CD14-positive monocyte (primary cell): ENCODE data around the gene TRAF1. TPM values are rescaled to one million over a fixed set of nuclear protein-coding genes. Genes with fewer than 3 reads are reported as not detected.

Experiments
- DNase-seq, 3 donors: peaks; one replicate each; pipeline ENCODE4 v3.0.0-alpha.2; 2011 to 2022
- H2AFZ ChIP-seq: 2 replicates; pipeline ENCODE4 v1.6.0; 2012; ENCODE audit warnings: mild to moderate bottlenecking, low read depth, low read length, inconsistent platforms; ENCODE audit not compliant: insufficient read depth, poor library complexity, severe bottlenecking
- H3K27ac ChIP-seq, 2 donors: 1 replicate in 1 of 2; 2 replicates in 1 of 2; pipeline ENCODE4 v1.5.1; 2012 to 2013; ENCODE audit warnings: low read length in 2 of 2, control low read depth in 1 of 2, inconsistent platforms in 1 of 2, low read depth in 1 of 2, mild to moderate bottlenecking in 1 of 2
- H3K27me3 ChIP-seq, 2 donors: one replicate each; pipeline versions ENCODE4 v1.6.0 to v1.6.1; 2011 to 2013; ENCODE audit warnings: low read length in 2 of 2; ENCODE audit not compliant: control insufficient read depth in 2 of 2, insufficient read depth in 2 of 2
- H3K36me3 ChIP-seq, 2 donors: replicated peaks in 1 of 2; 1 replicate in 1 of 2; 2 replicates in 1 of 2; pipeline versions ENCODE4 v1.5.1 to v1.6.1; 2012 to 2013; ENCODE audit warnings: low read length in 2 of 2, control low read depth in 1 of 2, inconsistent platforms in 1 of 2, mild to moderate bottlenecking in 1 of 2; ENCODE audit not compliant: insufficient read depth in 2 of 2, control insufficient read depth in 1 of 2
- H3K4me1 ChIP-seq, 2 donors: 1 replicate in 1 of 2; 2 replicates in 1 of 2; pipeline versions ENCODE4 v1.5.1 to v1.6.1; 2012 to 2013; ENCODE audit warnings: low read length in 2 of 2, control low read depth in 1 of 2, inconsistent platforms in 1 of 2, mild to moderate bottlenecking in 1 of 2, moderate library complexity in 1 of 2; ENCODE audit not compliant: insufficient read depth in 2 of 2, control insufficient read depth in 1 of 2
- H3K4me2 ChIP-seq: replicated peaks from 2 replicates; pipeline ENCODE3; 2012; ENCODE audit warnings: low read length, moderate library complexity, mild to moderate bottlenecking; ENCODE audit not compliant: poor library complexity, severe bottlenecking; ENCODE audit errors: extremely low read depth
- H3K4me3 ChIP-seq, 3 experiments: fragments of 200-600 bp in 1 of 3; sonication (generic) in 1 of 3; replicated peaks in 1 of 3; 1 replicate in 2 of 3; 2 replicates in 1 of 3; pipeline ENCODE4 v1.5.1; 2011 to 2013; ENCODE audit warnings: low read length in 3 of 3, mild to moderate bottlenecking in 3 of 3, control low read depth in 2 of 3, low read depth in 2 of 3, inconsistent platforms in 1 of 3, moderate library complexity in 1 of 3
- H3K79me2 ChIP-seq: 2 replicates; pipeline ENCODE4 v1.6.0; 2012; ENCODE audit warnings: mild to moderate bottlenecking, control low read depth, inconsistent platforms, low read length, moderate library complexity; ENCODE audit not compliant: insufficient read depth
- H3K9ac ChIP-seq: 2 replicates; pipeline ENCODE4 v1.6.0; 2017; ENCODE audit warnings: low read length, mild to moderate bottlenecking; ENCODE audit not compliant: insufficient read depth, poor library complexity, severe bottlenecking
- H3K9me3 ChIP-seq, 2 donors: replicated peaks in 1 of 2; 1 replicate in 1 of 2; 2 replicates in 1 of 2; pipeline versions ENCODE4 v1.5.1 to v1.6.1; 2012 to 2013; ENCODE audit warnings: low read length in 2 of 2, control low read depth in 1 of 2; ENCODE audit not compliant: control insufficient read depth in 1 of 2, insufficient read depth in 1 of 2
- H4K20me1 ChIP-seq: 2 replicates; pipeline ENCODE4 v1.6.0; 2012; ENCODE audit warnings: mild to moderate bottlenecking, low read length, control low read depth, moderate library complexity; ENCODE audit not compliant: insufficient read depth
- H3K27ac Mint-ChIP-seq, 7 donors: one replicate each; pipeline ENCODE4 v1.8.0; 2020; ENCODE audit warnings: mild to moderate bottlenecking in 7 of 7, mixed read lengths in 7 of 7, moderate library complexity in 6 of 7, inconsistent platforms in 2 of 7
- H3K27me3 Mint-ChIP-seq, 3 donors: one replicate each; pipeline ENCODE4 v1.8.0; 2021 to 2022; ENCODE audit warnings: low read depth in 3 of 3, mild to moderate bottlenecking in 3 of 3, mixed read lengths in 3 of 3, moderate library complexity in 3 of 3, inconsistent platforms in 1 of 3
- H3K36me3 Mint-ChIP-seq, 2 donors: one replicate each; pipeline ENCODE4 v1.8.0; 2020; ENCODE audit warnings: mixed read lengths in 2 of 2, inconsistent platforms in 1 of 2, mild to moderate bottlenecking in 1 of 2
- H3K4me1 Mint-ChIP-seq: one replicate; pipeline ENCODE4 v1.8.0; 2020; ENCODE audit warnings: mild to moderate bottlenecking, mixed read lengths
- H3K4me3 Mint-ChIP-seq, 2 donors: one replicate each; pipeline ENCODE4 v1.8.0; 2020; ENCODE audit warnings: mild to moderate bottlenecking in 2 of 2, mixed read lengths in 2 of 2, moderate library complexity in 1 of 2
- H3K9me3 Mint-ChIP-seq, 7 donors: one replicate each; pipeline ENCODE4 v1.8.0; 2020 to 2022; ENCODE audit warnings: mixed read lengths in 7 of 7, mild to moderate bottlenecking in 6 of 7, moderate library complexity in 6 of 7, inconsistent platforms in 2 of 7
- CTCF ChIP-seq: fragments of 200-600 bp; IDR thresholded peaks from one replicate; pipeline ENCODE4 v1.8.0; 2022; ENCODE audit warnings: antibody characterized with exemption, mild to moderate bottlenecking
- WGBS: methylation state at CpG from one replicate; pipeline ENCODE4 v1.1.5; 2013; ENCODE audit warnings: missing lambda C conversion rate; ENCODE audit not compliant: insufficient coverage; 5-methylcytosine and 5-hydroxymethylcytosine counted together
- intact Hi-C, 2 donors: fragments of 100-400 bp; cut with micrococcal nuclease; formaldehyde crosslinking; loops; one replicate each; pipeline versions ENCODE4 v1.15.0 to v1.15.1; 2023
- polyA plus RNA-seq, 3 donors: library from polyadenylated mRNA; depleted of rRNA in 1 of 3; unstranded in 2 of 3; stranded (reverse) in 1 of 3; fragments of 300-500 nt in 2 of 3; fragments of >200 nt in 1 of 3; fragmentation: Illumina TruSeq in 2 of 3; gene quantifications; 1 replicate in 2 of 3; 2 replicates in 1 of 3; pipeline ENCODE4 v1.2.3, GENCODE V29; 2012 to 2021

The TRAF1 gene
- polyA plus RNA-seq, 3 donors, result 0.15 to 22.8 (median 0.74) TPM

DNA sequence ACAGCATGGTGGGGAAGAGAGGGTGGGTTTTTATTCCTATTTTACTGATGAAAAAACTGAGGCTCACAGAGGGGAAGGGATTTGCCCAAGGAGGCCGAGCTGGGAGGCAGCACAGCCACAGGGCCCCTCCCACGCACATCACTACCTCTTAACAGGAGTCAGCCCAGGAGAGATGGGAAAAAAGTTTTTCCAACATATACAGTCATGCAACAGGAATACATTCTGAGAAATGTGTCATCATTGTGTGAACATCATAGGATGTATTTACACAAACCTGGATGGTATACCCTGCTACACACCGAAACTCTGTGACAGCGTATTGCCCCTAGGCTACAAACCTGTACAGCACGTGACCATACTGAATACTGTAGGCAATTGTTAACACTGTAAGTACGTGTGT is 11.6 kb downstream of the TRAF1 start:
- no peak overlapping the region for H3K4me3 Mint-ChIP-seq
- peaks cover 8% of the 10 kb centered on the region for H3K4me1 Mint-ChIP-seq
- H3K4me1 ChIP-seq, result peaks cover 3 to 4% of the 10 kb centered on the region in 2 donors
- no peak overlapping the region for H2AFZ ChIP-seq
- no peaks in the 10 kb centered on the region for H3K79me2 ChIP-seq
- no peaks in the 10 kb centered on the region for H3K36me3 ChIP-seq
- H3K9ac ChIP-seq, result no peak overlapping the region
- H3K4me2 ChIP-seq, result no peak overlapping the region
- H3K9me3 Mint-ChIP-seq, result peaks cover 0 to 6% (median 2%) of the 10 kb centered on the region in 7 donors
- H3K4me3 ChIP-seq, result no peak overlapping the region
- H3K27me3 Mint-ChIP-seq, result no peaks in the 10 kb centered on the region
- no peaks in the 10 kb centered on the region for H3K27me3 ChIP-seq
- H3K9me3 ChIP-seq, result no peaks in the 10 kb centered on the region
- intact Hi-C loops, result no loop called here
- no peak overlapping the region for H3K27ac Mint-ChIP-seq
- H3K27ac ChIP-seq, result no peak overlapping the region
- H4K20me1 ChIP-seq, result no peaks in the 10 kb centered on the region
- H3K36me3 Mint-ChIP-seq, result peaks cover 13 to 31% of the 10 kb centered on the region in 2 donors
- WGBS, result no CpG with 5 or more reads among the region's 6 CpGs
- DNase-seq, result no peak
- TF ChIP-seq CTCF, result no peak

DNA sequence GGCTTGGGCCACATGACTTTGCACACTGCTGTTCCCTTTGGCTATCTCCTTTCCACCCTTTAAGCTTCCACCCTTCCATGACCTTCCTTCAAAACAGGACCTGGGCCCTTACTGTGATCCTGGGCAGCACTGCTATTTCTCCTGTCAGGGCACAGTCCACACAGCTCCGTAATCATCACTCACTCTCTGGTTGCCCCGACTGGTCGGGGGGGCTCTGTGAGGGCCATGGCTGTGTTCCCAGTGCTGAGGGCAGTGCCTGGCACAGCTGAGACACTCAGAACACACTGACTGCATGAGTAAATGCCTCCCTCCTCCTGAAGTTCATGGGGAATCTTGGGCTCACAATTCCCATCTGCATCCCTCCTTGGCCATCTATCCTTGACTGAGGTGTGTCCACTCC is 12.2 kb downstream of the TRAF1 start:
- Histone ChIP-seq H3K9ac (no peak overlapping the region), H4K20me1 (no peaks in the 10 kb centered on the region), H3K4me2 (no peak overlapping the region), H3K27me3 (no peaks in the 10 kb centered on the region), H3K4me1 (peaks cover 5 to 9% of the 10 kb centered on the region in 2 donors), H3K27ac (no peak overlapping the region), H3K79me2 (no peaks in the 10 kb centered on the region), H3K9me3 (no peaks in the 10 kb centered on the region), H2AFZ (no peak overlapping the region), H3K4me3 (no peak overlapping the region), H3K36me3 (no peaks in the 10 kb centered on the region)
- H3K4me3 Mint-ChIP-seq, result no peak overlapping the region
- peaks cover 7% of the 10 kb centered on the region for H3K4me1 Mint-ChIP-seq
- intact Hi-C loops, result no loop called here
- H3K27me3 Mint-ChIP-seq, result no peaks in the 10 kb centered on the region
- no peak for DNase-seq
- TF ChIP-seq CTCF, result no peak
- peaks cover 13 to 32% of the 10 kb centered on the region in 2 donors for H3K36me3 Mint-ChIP-seq
- H3K27ac Mint-ChIP-seq, result no peak overlapping the region
- H3K9me3 Mint-ChIP-seq, result peaks cover 0 to 6% (median 2%) of the 10 kb centered on the region in 7 donors
- WGBS, result 95% methylated on average over 3 of the region's 3 CpGs
